GM13976 (cell line): ENCODE measurements around the gene SPOCK3.
"Not testable (repeated sequence)": the region's sequence is repeated elsewhere in the genome, so short reads cannot be mapped to it uniquely, and the experiment has no call there.

Experiments used
- DNase-seq: peaks from one replicate; pipeline ENCODE4 v3.0.0; 2012; ENCODE audit warnings: low spot score
- CTCF ChIP-seq: IDR thresholded peaks from 2 replicates; pipeline ENCODE4 v1.5.1; 2012; ENCODE audit warnings: borderline replicate concordance, mild to moderate bottlenecking; ENCODE audit not compliant: insufficient read depth; ENCODE audit errors: extremely low read depth, missing control alignments, control extremely low read depth
- in situ Hi-C: fragments of 300-500 bp; cut with MboI; formaldehyde crosslinking; loops from one replicate; pipeline ENCODE4 v1.12.0; 2022; ENCODE audit warnings: low sequenced_read_pairs, mixed read lengths, inconsistent platforms; ENCODE audit not compliant: unreplicated experiment

The SPOCK3 gene

GRCh38 chr4:167234316-167234881, at the start of gene SPOCK3:
TSS of gene SPOCK3 (minus strand) at chr4:167234494.
- DNase-seq = peak; percentile 42
- in situ Hi-C loops = no loop called here
- no peak for TF ChIP-seq CTCF

- no peak for TF ChIP-seq CTCF
- DNase-seq = no peak
- in situ Hi-C loops = no loop called here
Observed at GRCh38 chr4:167282171-167282864, 48.0 kb upstream of the SPOCK3 start.

GRCh38 chr4:167281545-167281944, 47.3 kb upstream of the SPOCK3 start:
- in situ Hi-C loops, DNase-seq: not testable (repeated sequence)

- no peak for TF ChIP-seq CTCF
- in situ Hi-C loops = no loop called here
- no peak for DNase-seq
Observed at GRCh38 chr4:167274351-167274750, 40.1 kb upstream of the SPOCK3 start.

- in situ Hi-C loops = no loop called here
- DNase-seq = no peak
- TF ChIP-seq CTCF = no peak
Observed at GRCh38 chr4:167265231-167265630, 30.9 kb upstream of the SPOCK3 start.

- in situ Hi-C loops = no loop called here
- TF ChIP-seq CTCF = no peak
- DNase-seq = no peak
Observed at GRCh38 chr4:167248271-167248670, 14.0 kb upstream of the SPOCK3 start.

GRCh38 chr4:167239627-167240026, 5.3 kb upstream of the SPOCK3 start:
- in situ Hi-C loops = no loop called here
- DNase-seq = no peak
- no peak for TF ChIP-seq CTCF
